H1 (cell line): ENCODE results near the gene ARMH3. TPM values are rescaled to one million over a fixed set of nuclear protein-coding genes. Genes with fewer than 3 reads are reported as not detected.

Source experiments
- MAX ChIP-seq: IDR thresholded peaks from 2 replicates; pipeline ENCODE4 v1.6.1; 2012; ENCODE audit warnings: inconsistent platforms
- NANOG ChIP-seq: IDR thresholded peaks from 2 replicates; pipeline ENCODE4 v1.6.1; 2011; ENCODE audit warnings: low read length, low read depth, mild to moderate bottlenecking, inconsistent platforms; ENCODE audit not compliant: insufficient read depth, poor library complexity, severe bottlenecking
- NRF1 ChIP-seq: IDR thresholded peaks from 2 replicates; pipeline ENCODE4 v1.6.1; 2011; ENCODE audit warnings: mild to moderate bottlenecking, low read depth, low read length, improper control_type of control experiment
- polyA plus RNA-seq, 7 experiments: library from polyadenylated mRNA; depleted of rRNA in 3 of 7; stranded (reverse) in 5 of 7; unstranded in 2 of 7; fragments of >200 nt in 5 of 7; fragments of 200-250 nt in 2 of 7; gene quantifications; 1 replicate in 5 of 7; 2 replicates in 1 of 7; 4 replicates in 1 of 7; pipeline versions ENCODE4 v1.2.1 to v1.2.3, GENCODE V29; 2011 to 2013; ENCODE audit warnings: missing spikeins in 2 of 7, mixed read lengths in 2 of 7
- total RNA-seq: library from RNA; stranded (reverse); fragmentation: NEBNext Ultra II Directional; extraction: Animal tissue kit (Norgen Biotek cat#: 25700); gene quantifications from 2 replicates; pipeline ENCODE4 v1.2.1, GENCODE V29; 2021

Gene ARMH3
- total and polyA plus RNA-seq, 2 of the 8 experiments (the other 6 are each of a cell fraction or from before 2014, with no cell fraction given), result 11.6 to 18.3 TPM

- TF ChIP-seq NRF1 (no peak), NANOG (no peak), MAX (no peak)
Observed at GRCh38 chr10:102066399-102067088, 10.6 kb upstream of the ARMH3 start (continued).
